Measurements from ENCODE around the gene WASHC1.
"Not testable (repeated sequence)": the region's sequence is repeated elsewhere in the genome, so short reads cannot be mapped to it uniquely, and the experiment has no call there.

Gene WASHC1

GRCh38 chr9:44416-44815, 15.2 kb upstream of the WASHC1 start:
- not testable (repeated sequence) for H3K4me1 ChIP-seq (ENCODE audit: insufficient read depth, low read length); H3K36me3 ChIP-seq (ENCODE audit: insufficient read depth, low read length); H3K4me3 ChIP-seq (ENCODE audit: low read depth in 1 of 2, low read length in 2 of 2)

GRCh38 chr9:43636-44035, 14.4 kb upstream of the WASHC1 start:
- H3K27me3 ChIP-seq (ENCODE audit: control insufficient read depth in 1 of 2, insufficient read depth in 2 of 2, low read length in 2 of 2); H3K4me1 ChIP-seq (ENCODE audit: insufficient read depth, low read length); H3K9me3 ChIP-seq (ENCODE audit: low read length); H3K27ac ChIP-seq (ENCODE audit: low read depth, low read length); H3K4me3 ChIP-seq (ENCODE audit: low read depth in 1 of 2, low read length in 2 of 2); H3K9ac ChIP-seq (ENCODE audit: low read length); H3K36me3 ChIP-seq (ENCODE audit: insufficient read depth, low read length): not testable (repeated sequence)

More at GRCh38 chr9:44416-44815, 15.2 kb upstream of the WASHC1 start:
- H3K9ac ChIP-seq (ENCODE audit: low read length); H3K27ac ChIP-seq (ENCODE audit: low read depth, low read length); H3K9me3 ChIP-seq (ENCODE audit: low read length); H3K27me3 ChIP-seq (ENCODE audit: control insufficient read depth in 1 of 2, insufficient read depth in 2 of 2, low read length in 2 of 2): not testable (repeated sequence)

DNA sequence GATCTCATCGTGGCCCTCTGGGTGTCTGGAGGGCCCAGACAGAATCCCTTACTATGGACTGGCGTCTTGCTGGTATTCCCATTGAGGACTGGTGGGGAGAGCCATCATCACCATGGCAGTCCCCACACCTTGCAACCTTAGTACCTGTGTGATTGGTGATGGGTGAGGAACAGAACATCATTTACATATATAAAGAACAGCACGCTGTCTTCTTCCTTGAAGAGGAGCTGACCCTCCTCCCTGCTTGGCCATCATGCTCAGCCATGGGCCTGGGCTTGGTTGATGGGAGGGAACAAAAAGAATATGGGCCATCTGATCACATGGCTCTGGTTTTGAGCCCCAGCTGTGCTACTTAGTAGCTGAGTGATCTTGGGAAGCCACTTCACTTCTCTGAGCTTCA, 13.9 kb upstream of the WASHC1 start:
- H3K4me1 ChIP-seq (ENCODE audit: insufficient read depth, low read length); H3K27ac ChIP-seq (ENCODE audit: low read depth, low read length); H3K36me3 ChIP-seq (ENCODE audit: insufficient read depth, low read length); H3K9me3 ChIP-seq (ENCODE audit: low read length); H3K4me3 ChIP-seq (ENCODE audit: low read depth in 1 of 2, low read length in 2 of 2); H3K27me3 ChIP-seq (ENCODE audit: control insufficient read depth in 1 of 2, insufficient read depth in 2 of 2, low read length in 2 of 2); H3K9ac ChIP-seq (ENCODE audit: low read length): not testable (repeated sequence)

DNA sequence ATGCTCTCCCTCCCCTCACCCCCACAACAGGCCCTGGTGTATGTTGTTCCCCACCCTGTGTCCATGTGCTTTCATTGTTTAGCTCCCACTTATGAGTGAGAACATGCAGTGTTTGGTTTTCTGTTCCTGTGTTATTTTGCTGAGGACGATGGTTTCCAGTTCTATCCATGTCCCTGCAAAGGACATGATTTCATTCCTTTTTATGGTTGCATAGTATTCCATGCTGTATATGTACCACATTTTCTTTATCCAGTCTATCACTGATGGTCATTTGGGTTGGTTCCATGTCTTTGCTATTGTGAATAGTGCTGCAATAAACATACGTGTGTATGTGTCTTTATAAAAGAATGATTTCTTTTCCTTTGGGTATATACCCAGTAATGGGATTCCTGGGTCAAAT, 12.6 kb upstream of the WASHC1 start:
- not testable (repeated sequence) for H3K4me1 ChIP-seq (ENCODE audit: insufficient read depth, low read length); H3K36me3 ChIP-seq (ENCODE audit: insufficient read depth, low read length); H3K27ac ChIP-seq (ENCODE audit: low read depth, low read length); H3K4me3 ChIP-seq (ENCODE audit: low read depth in 1 of 2, low read length in 2 of 2); H3K9me3 ChIP-seq (ENCODE audit: low read length); H3K27me3 ChIP-seq (ENCODE audit: control insufficient read depth in 1 of 2, insufficient read depth in 2 of 2, low read length in 2 of 2); H3K9ac ChIP-seq (ENCODE audit: low read length)

GRCh38 chr9:41261-41676, 12.0 kb upstream of the WASHC1 start:
- not testable (repeated sequence) for H3K4me3 ChIP-seq (ENCODE audit: low read depth in 1 of 2, low read length in 2 of 2); H3K36me3 ChIP-seq (ENCODE audit: insufficient read depth, low read length); H3K27me3 ChIP-seq (ENCODE audit: control insufficient read depth in 1 of 2, insufficient read depth in 2 of 2, low read length in 2 of 2); H3K9ac ChIP-seq (ENCODE audit: low read length); H3K4me1 ChIP-seq (ENCODE audit: insufficient read depth, low read length); H3K9me3 ChIP-seq (ENCODE audit: low read length); H3K27ac ChIP-seq (ENCODE audit: low read depth, low read length)

- H3K9ac ChIP-seq (ENCODE audit: low read length), result not testable (repeated sequence)
Observed at GRCh38 chr9:32308-32707, 3.1 kb upstream of the WASHC1 start.

DNA sequence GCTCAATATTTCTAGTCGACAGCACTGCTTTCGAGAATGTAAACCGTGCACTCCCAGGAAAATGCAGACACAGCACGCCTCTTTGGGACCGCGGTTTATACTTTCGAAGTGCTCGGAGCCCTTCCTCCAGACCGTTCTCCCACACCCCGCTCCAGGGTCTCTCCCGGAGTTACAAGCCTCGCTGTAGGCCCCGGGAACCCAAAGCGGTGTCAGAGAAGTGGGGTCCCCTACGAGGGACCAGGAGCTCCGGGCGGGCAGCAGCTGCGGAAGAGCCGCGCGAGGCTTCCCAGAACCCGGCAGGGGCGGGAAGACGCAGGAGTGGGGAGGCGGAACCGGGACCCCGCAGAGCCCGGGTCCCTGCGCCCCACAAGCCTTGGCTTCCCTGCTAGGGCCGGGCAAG, 481 bp downstream of the WASHC1 start:
- H3K27ac ChIP-seq (ENCODE audit: low read depth, low read length); H3K9me3 ChIP-seq (ENCODE audit: low read length); H3K27me3 ChIP-seq (ENCODE audit: control insufficient read depth in 1 of 2, insufficient read depth in 2 of 2, low read length in 2 of 2); H3K36me3 ChIP-seq (ENCODE audit: insufficient read depth, low read length); H3K4me1 ChIP-seq (ENCODE audit: insufficient read depth, low read length); H3K4me3 ChIP-seq (ENCODE audit: low read depth in 1 of 2, low read length in 2 of 2); H3K9ac ChIP-seq (ENCODE audit: low read length): not testable (repeated sequence)

More at GRCh38 chr9:32308-32707, 3.1 kb upstream of the WASHC1 start:
- H3K9me3 ChIP-seq (ENCODE audit: low read length); H3K4me3 ChIP-seq (ENCODE audit: low read depth in 1 of 2, low read length in 2 of 2); H3K36me3 ChIP-seq (ENCODE audit: insufficient read depth, low read length); H3K27ac ChIP-seq (ENCODE audit: low read depth, low read length); H3K4me1 ChIP-seq (ENCODE audit: insufficient read depth, low read length); H3K27me3 ChIP-seq (ENCODE audit: control insufficient read depth in 1 of 2, insufficient read depth in 2 of 2, low read length in 2 of 2): not testable (repeated sequence)

DNA sequence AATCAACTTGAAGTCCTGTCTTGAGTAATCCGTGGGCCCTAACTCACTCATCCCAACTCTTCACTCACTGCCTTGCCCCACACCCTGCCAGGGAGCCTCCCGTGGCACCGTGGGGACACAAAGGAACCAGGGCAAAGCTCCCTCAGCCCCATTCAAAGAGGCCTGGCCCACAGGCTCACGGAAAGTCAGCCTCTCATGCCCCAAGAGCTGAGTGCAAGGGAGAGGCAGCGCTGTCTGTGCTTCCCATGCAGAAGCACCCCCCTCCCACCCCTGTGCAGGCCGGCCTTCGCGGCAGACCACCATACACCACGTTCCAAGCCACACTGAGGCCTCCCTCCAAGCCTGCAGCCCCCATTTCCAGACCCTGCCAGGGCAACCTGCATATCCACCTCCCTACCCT, 7.6 kb downstream of the WASHC1 start:
- not testable (repeated sequence) for H3K27ac ChIP-seq (ENCODE audit: low read depth, low read length); H3K9ac ChIP-seq (ENCODE audit: low read length); H3K4me3 ChIP-seq (ENCODE audit: low read depth in 1 of 2, low read length in 2 of 2); H3K9me3 ChIP-seq (ENCODE audit: low read length); H3K36me3 ChIP-seq (ENCODE audit: insufficient read depth, low read length); H3K4me1 ChIP-seq (ENCODE audit: insufficient read depth, low read length); H3K27me3 ChIP-seq (ENCODE audit: control insufficient read depth in 1 of 2, insufficient read depth in 2 of 2, low read length in 2 of 2)

GRCh38 chr9:16875-17274, 12.4 kb downstream of the WASHC1 start:
- H3K27me3 ChIP-seq (ENCODE audit: control insufficient read depth in 1 of 2, insufficient read depth in 2 of 2, low read length in 2 of 2); H3K4me3 ChIP-seq (ENCODE audit: low read depth in 1 of 2, low read length in 2 of 2); H3K9ac ChIP-seq (ENCODE audit: low read length); H3K36me3 ChIP-seq (ENCODE audit: insufficient read depth, low read length); H3K27ac ChIP-seq (ENCODE audit: low read depth, low read length); H3K4me1 ChIP-seq (ENCODE audit: insufficient read depth, low read length); H3K9me3 ChIP-seq (ENCODE audit: low read length): not testable (repeated sequence)

GRCh38 chr9:14129-14809, 15.0 kb downstream of the WASHC1 start:
- H3K4me1 ChIP-seq (ENCODE audit: insufficient read depth, low read length); H3K27ac ChIP-seq (ENCODE audit: low read depth, low read length); H3K9ac ChIP-seq (ENCODE audit: low read length); H3K4me3 ChIP-seq (ENCODE audit: low read depth in 1 of 2, low read length in 2 of 2); H3K36me3 ChIP-seq (ENCODE audit: insufficient read depth, low read length); H3K27me3 ChIP-seq (ENCODE audit: control insufficient read depth in 1 of 2, insufficient read depth in 2 of 2, low read length in 2 of 2); H3K9me3 ChIP-seq (ENCODE audit: low read length): not testable (repeated sequence)

GRCh38 chr9:11206-11605, 18.1 kb downstream of the WASHC1 start:
- not testable (repeated sequence) for H3K4me1 ChIP-seq (ENCODE audit: insufficient read depth, low read length); H3K36me3 ChIP-seq (ENCODE audit: insufficient read depth, low read length); H3K4me3 ChIP-seq (ENCODE audit: low read depth in 1 of 2, low read length in 2 of 2); H3K27me3 ChIP-seq (ENCODE audit: control insufficient read depth in 1 of 2, insufficient read depth in 2 of 2, low read length in 2 of 2); H3K9me3 ChIP-seq (ENCODE audit: low read length); H3K27ac ChIP-seq (ENCODE audit: low read depth, low read length); H3K9ac ChIP-seq (ENCODE audit: low read length)

DNA sequence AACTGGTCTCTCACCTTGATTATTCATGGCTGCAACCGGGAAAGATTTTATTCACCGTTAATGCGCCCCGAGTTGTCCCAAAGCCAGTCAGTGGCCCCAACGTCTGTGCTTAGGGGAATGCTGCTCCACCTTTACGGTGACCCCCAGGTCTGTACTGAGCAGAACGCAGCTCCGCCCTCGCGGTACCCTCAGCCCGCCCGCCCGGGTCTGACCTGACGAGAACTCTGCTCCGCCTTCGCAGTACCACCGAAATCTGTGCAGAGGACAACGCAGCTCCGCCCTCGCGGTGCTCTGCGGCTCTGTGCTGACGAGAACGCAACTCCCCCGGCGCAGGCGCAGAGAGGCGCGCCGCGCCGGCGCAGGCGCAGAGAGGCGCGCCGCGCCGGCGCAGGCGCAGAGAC, 18.6 kb downstream of the WASHC1 start:
- H3K27me3 ChIP-seq (ENCODE audit: control insufficient read depth in 1 of 2, insufficient read depth in 2 of 2, low read length in 2 of 2); H3K4me1 ChIP-seq (ENCODE audit: insufficient read depth, low read length); H3K27ac ChIP-seq (ENCODE audit: low read depth, low read length); H3K36me3 ChIP-seq (ENCODE audit: insufficient read depth, low read length); H3K4me3 ChIP-seq (ENCODE audit: low read depth in 1 of 2, low read length in 2 of 2); H3K9me3 ChIP-seq (ENCODE audit: low read length); H3K9ac ChIP-seq (ENCODE audit: low read length): not testable (repeated sequence)

Measured in muscle layer of colon (tissue), 2 donors.